Renal cortex interstitium (tissue), 11 donors: ENCODE data around the gene LIMA1. TPM values are rescaled to one million over a fixed set of nuclear protein-coding genes. Genes with fewer than 3 reads are reported as not detected.
"Not testable (repeated sequence)": the region's sequence is repeated elsewhere in the genome, so short reads cannot be mapped to it uniquely, and the experiment has no call there.

Experiments
- DNase-seq, 11 donors: peaks; one replicate each; pipeline ENCODE4 v3.0.0-alpha.2; 2013; ENCODE audit warnings: low read depth in 9 of 11, low spot score in 4 of 11; ENCODE audit errors: extremely low read depth in 1 of 11
- polyA plus RNA-seq, 3 donors: library from polyadenylated mRNA; unstranded; fragments of 120-200 nt; gene quantifications; one replicate each; pipeline ENCODE4 v1.2.1, GENCODE V29; 2013; ENCODE audit not compliant: insufficient read length in 3 of 3

Gene LIMA1
- polyA plus RNA-seq, 3 donors = 76.3 to 97.0 (median 83.8) TPM

GRCh38 chr12:50232771-50233209 is 50.5 kb downstream of the LIMA1 start:
- DNase-seq = no peak

- DNase-seq = no peak
Observed at GRCh38 chr12:50232206-50232605, 51.1 kb downstream of the LIMA1 start.

- no peak for DNase-seq
Observed at GRCh38 chr12:50231346-50231745, 52.0 kb downstream of the LIMA1 start.

- no peak for DNase-seq
Observed at GRCh38 chr12:50230217-50230616, 53.1 kb downstream of the LIMA1 start.

GRCh38 chr12:50224026-50224692 is 59.2 kb downstream of the LIMA1 start:
- DNase-seq = no peak

- DNase-seq = peak; percentile 65 to 92 (median 81)
Observed at GRCh38 chr12:50222275-50222783, 61.0 kb downstream of the LIMA1 start.

- DNase-seq = peak in 9 of 11 donors; percentile 64 to 82 (median 71)
Observed at GRCh38 chr12:50221228-50222008, 61.9 kb downstream of the LIMA1 start.

GRCh38 chr12:50220363-50220995 is 62.8 kb downstream of the LIMA1 start:
- no peak for DNase-seq

- no peak for DNase-seq
Observed at GRCh38 chr12:50219544-50219943, 63.8 kb downstream of the LIMA1 start.

- DNase-seq = not testable (repeated sequence)
Observed at GRCh38 chr12:50219001-50219400, 64.3 kb downstream of the LIMA1 start.

GRCh38 chr12:50218386-50218785 is 64.9 kb downstream of the LIMA1 start:
- no peak for DNase-seq

- no peak for DNase-seq
Observed at GRCh38 chr12:50217202-50217601, 66.1 kb downstream of the LIMA1 start.

- DNase-seq = no peak
Observed at GRCh38 chr12:50215033-50215432, 68.3 kb downstream of the LIMA1 start.

- no peak for DNase-seq
Observed at GRCh38 chr12:50214018-50214417, 69.3 kb downstream of the LIMA1 start.

GRCh38 chr12:50213439-50213838 is 69.9 kb downstream of the LIMA1 start:
- DNase-seq = no peak

- no peak for DNase-seq
Observed at GRCh38 chr12:50212071-50212467, 71.3 kb downstream of the LIMA1 start.

GRCh38 chr12:50211392-50212070 is 71.8 kb downstream of the LIMA1 start:
- DNase-seq = no peak

GRCh38 chr12:50207424-50207823 is 75.9 kb downstream of the LIMA1 start:
- DNase-seq = no peak

GRCh38 chr12:50205648-50206047 is 77.7 kb downstream of the LIMA1 start:
- DNase-seq = no peak
